Neural progenitor cell (in vitro differentiated cells): ENCODE data around the gene KCNMB4.

Experiments used
- CTCF ChIP-seq: fragments of 200-600 bp; sonication (generic); IDR thresholded peaks from 2 replicates; pipeline ENCODE4 v1.5.1; 2017; ENCODE audit warnings: antibody characterized with exemption, mild to moderate bottlenecking
- EZH2 ChIP-seq: fragments of 200-600 bp; sonication (generic); IDR thresholded peaks from 2 replicates; pipeline ENCODE4 v1.6.1; 2017; ENCODE audit warnings: antibody characterized with exemption, mild to moderate bottlenecking, moderate library complexity
- EZH2phosphoT487 ChIP-seq: fragments of 200-600 bp; sonication (generic); IDR thresholded peaks from 2 replicates; pipeline ENCODE4 v1.6.1; 2017; ENCODE audit warnings: antibody characterized with exemption

- TF ChIP-seq CTCF (no peak), EZH2 (no peak), EZH2phosphoT487 (no peak)
Observed at GRCh38 chr12:70417121-70417520, 51.0 kb downstream of the KCNMB4 start.
